ENCODE measurements around the gene C11orf71.

C11orf71 gene

DNA sequence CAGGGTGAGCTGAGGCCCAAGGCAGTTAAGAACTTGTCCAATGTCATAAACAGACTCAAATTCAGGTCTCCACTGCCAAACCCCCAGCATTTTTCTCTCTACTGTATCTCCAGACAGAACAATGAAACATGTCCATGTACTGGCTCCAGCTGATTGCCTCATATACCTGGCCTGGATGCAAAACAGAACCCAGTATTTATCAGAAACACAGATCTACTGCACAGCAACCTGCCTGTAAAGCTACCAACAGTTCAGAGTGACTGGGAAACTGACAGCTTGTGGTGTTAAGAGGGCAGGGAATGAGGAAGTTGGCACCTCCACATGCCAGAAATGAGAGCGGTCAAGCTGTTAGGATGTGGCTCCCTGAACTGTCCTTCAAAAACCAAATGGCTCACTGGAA is 41.6 kb downstream of the C11orf71 start:
- no peak for DNase-seq (ENCODE audit: low read depth)

DNA sequence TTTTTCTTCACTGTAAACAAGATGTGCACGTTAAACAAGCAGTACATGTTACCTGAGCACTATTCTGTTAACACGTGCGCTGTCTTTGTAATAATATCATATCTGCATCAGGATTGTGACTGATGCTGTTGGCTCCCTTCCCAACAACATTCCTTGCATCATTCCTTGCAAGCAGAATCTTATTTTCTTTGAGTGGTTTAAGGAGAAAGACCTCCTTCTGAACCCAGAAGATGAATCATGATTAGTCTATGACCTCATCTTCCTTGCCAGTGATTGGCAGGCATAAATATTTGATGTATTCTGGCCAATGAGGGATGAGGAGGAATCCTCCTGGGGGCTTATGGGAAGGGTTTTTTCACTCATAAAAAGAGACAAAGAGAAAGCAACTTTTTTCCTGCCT is 46.2 kb downstream of the C11orf71 start:
- no peak for DNase-seq (ENCODE audit: low read depth)

DNA sequence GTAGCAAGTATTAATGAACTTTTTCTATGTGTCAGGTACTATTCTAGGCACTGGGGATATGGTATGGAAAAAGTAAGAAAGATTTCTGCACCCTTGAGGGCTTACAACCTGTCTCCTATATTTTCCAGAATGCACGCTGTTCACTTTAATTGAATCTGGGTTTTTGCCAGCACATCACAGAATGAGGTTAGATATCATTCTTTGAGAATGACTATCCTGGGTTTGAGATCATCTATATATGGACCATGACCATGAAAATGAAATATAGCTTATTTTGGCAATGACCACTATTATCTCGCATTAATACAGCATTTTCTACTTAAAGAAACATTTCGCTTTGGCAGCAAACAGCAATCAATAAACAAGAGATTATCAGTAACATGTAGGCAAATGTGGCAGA is 46.9 kb downstream of the C11orf71 start:
- no peak for DNase-seq (ENCODE audit: low read depth)

DNA sequence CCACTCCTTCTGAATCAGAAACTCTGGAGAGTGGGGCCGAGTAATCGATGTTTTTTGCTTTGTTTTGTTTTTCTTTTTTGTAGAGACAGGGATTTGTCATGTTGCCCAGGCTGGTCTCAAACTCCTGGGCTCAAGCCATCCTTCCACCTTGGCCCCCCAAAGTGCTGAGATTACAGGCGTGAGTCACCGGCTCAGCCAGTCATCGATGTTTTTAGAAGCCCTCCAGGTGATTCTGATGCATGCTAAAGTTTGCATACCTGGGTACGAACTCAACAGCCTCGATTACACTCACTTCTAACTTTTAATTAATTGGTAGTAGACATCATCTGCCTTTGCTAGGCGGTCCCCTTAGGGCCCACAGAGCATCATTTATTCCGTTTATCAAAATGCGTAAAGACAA is 50.3 kb downstream of the C11orf71 start:
- no peak for DNase-seq (ENCODE audit: low read depth)

All from stimulated activated CD8-positive, alpha-beta memory T cell treated with anti-CD3 and anti-CD28 coated beads, Interleukin-4, amount 100 ng/mL, for 24 hours (primary cell).